ENCODE measurements around the gene NRG3. TPM values are rescaled to one million over a fixed set of nuclear protein-coding genes. Genes with fewer than 3 reads are reported as not detected.

Gene NRG3
- total and polyA plus RNA-seq, 11 donors: 0.11 to 0.41 (median 0.27) TPM; not detected in 7

DNA sequence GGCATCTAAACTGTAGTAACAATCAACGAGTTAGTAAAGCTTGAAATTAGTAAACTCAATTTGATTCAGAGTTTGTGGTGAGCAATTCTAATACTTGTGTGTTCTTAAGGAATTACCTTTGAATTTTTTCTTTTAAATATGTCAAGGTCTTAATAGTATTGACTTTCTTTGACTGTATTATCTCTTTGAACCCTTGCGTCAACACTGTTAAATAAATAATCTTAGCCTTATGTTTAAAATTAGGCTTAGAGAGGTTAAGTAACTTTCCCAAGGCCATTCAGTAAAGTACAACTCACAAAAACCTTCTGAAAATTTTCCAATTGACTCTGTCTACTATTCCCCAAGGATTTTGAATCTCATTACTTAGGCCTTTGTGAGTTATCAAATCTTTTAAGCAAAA is 716.4 kb downstream of the NRG3 start:
- Histone ChIP-seq H3K4me3 (no peak overlapping the region), H3K4me1 (no peaks in the 10 kb centered on the region), H3K27ac (no peak overlapping the region), H3K27me3 (no peaks in the 10 kb centered on the region), H3K9me3 (no peaks in the 10 kb centered on the region), H3K36me3 (no peaks in the 10 kb centered on the region)
- WGBS, 4 donors: 51 to 70% (median 63%) methylated on average over 2 of the region's 2 CpGs
- no peak for ATAC-seq
- TF ChIP-seq POLR2A (IDR thresholded peaks at IDR 0.05): no peak
- TF ChIP-seq, protein P1, sequence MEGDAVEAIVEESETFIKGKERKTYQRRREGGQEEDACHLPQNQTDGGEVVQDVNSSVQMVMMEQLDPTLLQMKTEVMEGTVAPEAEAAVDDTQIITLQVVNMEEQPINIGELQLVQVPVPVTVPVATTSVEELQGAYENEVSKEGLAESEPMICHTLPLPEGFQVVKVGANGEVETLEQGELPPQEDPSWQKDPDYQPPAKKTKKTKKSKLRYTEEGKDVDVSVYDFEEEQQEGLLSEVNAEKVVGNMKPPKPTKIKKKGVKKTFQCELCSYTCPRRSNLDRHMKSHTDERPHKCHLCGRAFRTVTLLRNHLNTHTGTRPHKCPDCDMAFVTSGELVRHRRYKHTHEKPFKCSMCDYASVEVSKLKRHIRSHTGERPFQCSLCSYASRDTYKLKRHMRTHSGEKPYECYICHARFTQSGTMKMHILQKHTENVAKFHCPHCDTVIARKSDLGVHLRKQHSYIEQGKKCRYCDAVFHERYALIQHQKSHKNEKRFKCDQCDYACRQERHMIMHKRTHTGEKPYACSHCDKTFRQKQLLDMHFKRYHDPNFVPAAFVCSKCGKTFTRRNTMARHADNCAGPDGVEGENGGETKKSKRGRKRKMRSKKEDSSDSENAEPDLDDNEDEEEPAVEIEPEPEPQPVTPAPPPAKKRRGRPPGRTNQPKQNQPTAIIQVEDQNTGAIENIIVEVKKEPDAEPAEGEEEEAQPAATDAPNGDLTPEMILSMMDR (IDR thresholded peaks at IDR 0.05): no peak
- intact Hi-C loops (cut with DNase I): no loop called here
- no peak for DNase-seq

DNA sequence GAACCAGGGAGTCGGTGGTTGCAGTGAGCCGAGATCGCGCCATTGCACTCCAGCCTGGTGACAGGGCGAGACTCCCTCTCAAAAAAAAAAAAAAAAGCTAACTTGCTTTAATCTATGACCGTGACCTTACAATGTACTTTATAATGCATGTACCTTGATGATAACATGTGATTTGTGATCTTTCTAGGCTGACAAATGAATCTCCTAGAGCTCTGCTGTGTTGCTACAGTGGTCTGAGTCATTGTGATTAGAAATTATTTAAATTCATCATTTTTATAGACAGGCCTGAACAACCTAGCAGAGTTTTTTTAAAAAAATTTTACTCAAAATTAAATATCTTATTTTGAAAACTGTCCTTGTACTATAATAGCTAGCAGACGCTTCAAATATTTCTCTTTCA is 722.8 kb downstream of the NRG3 start:
- WGBS, 4 donors: 85 to 90% (median 87%) methylated on average over 7 of the region's 7 CpGs
- no peak for DNase-seq
- intact Hi-C loops (cut with DNase I): loop anchor here in 1 of 10 donors (2.0 kb wide), 1 partner anchor 19 kb away; no protein-coding TSS in a partner anchor

DNA sequence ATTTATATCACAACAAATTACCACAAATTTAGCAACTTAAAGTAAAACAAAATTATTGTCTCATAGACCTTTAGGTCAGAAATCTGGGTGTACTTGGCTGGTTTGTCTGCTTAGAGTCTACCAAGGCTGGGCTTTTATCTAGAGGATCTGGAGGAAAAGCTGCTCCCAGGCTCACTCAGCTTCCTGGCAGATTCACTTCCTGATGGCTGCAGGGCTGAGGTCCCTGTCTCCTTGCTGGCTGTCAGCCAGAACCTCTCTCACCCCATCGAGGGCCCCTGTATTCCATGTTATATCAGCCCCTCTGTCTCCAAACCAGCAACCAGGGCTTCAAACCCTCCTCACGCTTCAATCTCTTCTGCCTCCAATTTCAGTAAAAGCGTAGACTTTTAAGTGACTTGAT is 734.9 kb downstream of the NRG3 start:
- Histone ChIP-seq H3K27me3 (no peaks in the 10 kb centered on the region), H3K36me3 (no peaks in the 10 kb centered on the region), H3K4me1 (no peaks in the 10 kb centered on the region), H3K9me3 (peaks cover 0 to 7% (median 0%) of the 10 kb centered on the region in 12 donors), H3K27ac (no peak overlapping the region), H3K4me3 (no peak overlapping the region)
- WGBS, 4 donors: 68 to 71% (median 69%) methylated on average over 3 of the region's 3 CpGs
- ATAC-seq (no peak), DNase-seq (no peak)
- TF ChIP-seq POLR2A (IDR thresholded peaks at IDR 0.05): no peak
- TF ChIP-seq, protein P1 (IDR thresholded peaks at IDR 0.05): no peak
- intact Hi-C loops (cut with DNase I): no loop called here

More for the DNA sequence above, 722.8 kb downstream of the NRG3 start:
- no peak for TF ChIP-seq POLR2A (IDR thresholded peaks at IDR 0.05)
- TF ChIP-seq, protein P1 (IDR thresholded peaks at IDR 0.05): no peak
- Histone ChIP-seq H3K36me3 (no peaks in the 10 kb centered on the region), H3K4me3 (no peak overlapping the region), H3K27me3 (no peaks in the 10 kb centered on the region), H3K27ac (no peak overlapping the region), H3K4me1 (no peaks in the 10 kb centered on the region), H3K9me3 (no peaks in the 10 kb centered on the region)
- ATAC-seq: no peak

DNA sequence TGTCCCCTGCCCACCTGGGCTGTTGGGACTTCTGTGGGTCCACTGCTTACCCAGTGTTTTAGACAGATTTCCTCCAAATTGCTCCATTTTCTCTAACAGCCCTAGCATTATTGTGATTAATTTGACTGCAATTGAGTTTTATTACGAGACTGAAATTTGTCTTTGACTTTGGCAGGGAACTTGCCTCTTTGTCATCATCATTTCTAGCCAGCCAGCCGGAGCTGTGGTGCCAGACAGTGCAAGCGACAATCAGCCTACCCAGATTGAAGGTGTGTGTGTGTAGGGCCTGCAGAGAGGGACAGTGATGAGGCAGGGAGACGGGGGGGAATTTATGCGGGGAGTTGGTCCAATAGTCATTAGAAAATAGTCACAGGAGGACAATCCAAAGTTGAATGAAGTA is 743.0 kb downstream of the NRG3 start:
- DNase-seq (no peak), ATAC-seq (no peak)
- H3K4me3 ChIP-seq: no peak overlapping the region
- H3K4me1 ChIP-seq: peaks cover 0 to 3% (median 0%) of the 10 kb centered on the region in 12 donors
- intact Hi-C loops (cut with DNase I): no loop called here
- 79 to 86% (median 83%) methylated on average over 5 of the region's 5 CpGs for whole genome bisulfite sequencing, 4 donors
- no peak for TF ChIP-seq POLR2A (IDR thresholded peaks at IDR 0.05)
- TF ChIP-seq, protein P1 (IDR thresholded peaks at IDR 0.05): no peak
- H3K27ac ChIP-seq: no peak overlapping the region
- no peaks in the 10 kb centered on the region for H3K27me3 ChIP-seq
- H3K36me3 ChIP-seq: no peaks in the 10 kb centered on the region
- no peaks in the 10 kb centered on the region for H3K9me3 ChIP-seq
